Esophagus muscularis mucosa (tissue), 4 donors: ENCODE results near the gene ACOXL. TPM values are rescaled to one million over a fixed set of nuclear protein-coding genes. Genes with fewer than 3 reads are reported as not detected.

Source experiments
- DNase-seq: peaks from one replicate; pipeline ENCODE4 v3.0.0-alpha.2; 2017; ENCODE audit errors: extremely low spot score
- H3K27ac ChIP-seq, 4 donors: fragments of 200-600 bp; sonication (generic); replicated peaks in 1 of 4; 1 replicate in 3 of 4; 2 replicates in 1 of 4; pipeline ENCODE4 v1.5.1; 2016 to 2019; ENCODE audit warnings: mild to moderate bottlenecking in 1 of 4
- H3K27me3 ChIP-seq, 4 donors: fragments of 200-600 bp; sonication (generic); one replicate each; pipeline versions ENCODE4 v1.5.1 to v1.6.0; 2016 to 2019
- H3K36me3 ChIP-seq, 4 donors: fragments of 200-600 bp; sonication (generic); one replicate each; pipeline ENCODE4 v1.5.1; 2016 to 2019
- H3K4me1 ChIP-seq, 4 donors: fragments of 200-600 bp; sonication (generic); one replicate each; pipeline ENCODE4 v1.5.1; 2016 to 2019
- H3K4me3 ChIP-seq, 4 donors: fragments of 200-600 bp; sonication (generic); 1 replicate in 2 of 4; 2 replicates in 2 of 4; pipeline ENCODE4 v1.5.1; 2016 to 2019; ENCODE audit warnings: mild to moderate bottlenecking in 4 of 4, moderate library complexity in 1 of 4
- H3K9me3 ChIP-seq, 4 donors: fragments of 200-600 bp; sonication (generic); 1 replicate in 3 of 4; 2 replicates in 1 of 4; pipeline ENCODE4 v1.5.1; 2016 to 2019
- CTCF ChIP-seq, 3 experiments: fragments of 200-600 bp in 2 of 3; fragments of 450-650 bp in 1 of 3; sonication (generic) in 2 of 3; IDR thresholded peaks; one replicate each; pipeline ENCODE4 v1.5.1; 2017 to 2019; ENCODE audit warnings: antibody characterized with exemption in 3 of 3, mild to moderate bottlenecking in 2 of 3, moderate library complexity in 1 of 3
- EP300 ChIP-seq: sonication (generic); formaldehyde crosslinking; IDR thresholded peaks from one replicate; pipeline ENCODE4 v1.6.1; 2017; ENCODE audit warnings: antibody characterized with exemption
- POLR2A ChIP-seq: fragments of 450-650 bp; IDR thresholded peaks from one replicate; pipeline ENCODE4 v1.6.1; 2017; ENCODE audit warnings: antibody characterized with exemption, moderate library complexity, mild to moderate bottlenecking, low read depth
- POLR2AphosphoS5 ChIP-seq, 2 donors: sonication (generic); formaldehyde crosslinking; IDR thresholded peaks; one replicate each; pipeline ENCODE4 v1.6.1; 2017; ENCODE audit warnings: antibody characterized with exemption in 2 of 2
- WGBS: methylation state at CpG from one replicate; pipeline ENCODE4 v1.1.5; 2018; 5-methylcytosine and 5-hydroxymethylcytosine counted together
- intact Hi-C: fragments of 100-400 bp; cut with DNase I; formaldehyde crosslinking; loops from one replicate; pipeline ENCODE4 v1.15.1; 2023
- total RNA-seq, 4 donors: library from RNA; depleted of rRNA; stranded (reverse); fragments of >200 nt; gene quantifications; one replicate each; pipeline versions ENCODE4 v1.1.0 to v1.2.1, GENCODE V29; 2016

Gene ACOXL
- total RNA-seq, 4 donors from 2014 or later = not detected

- TF ChIP-seq EP300 (no peak), POLR2AphosphoS5 (IDR thresholded peaks at IDR 0.05) (no peak), POLR2A (no peak), CTCF (IDR thresholded peaks at IDR 0.05) (no peak)
- intact Hi-C loops = no loop called here
- H3K27ac ChIP-seq = no peak overlapping the region
- no peaks in the 10 kb centered on the region for H3K27me3 ChIP-seq
- WGBS = 95% methylated on average over 3 of the region's 3 CpGs
- H3K36me3 ChIP-seq = no peaks in the 10 kb centered on the region
- no peak overlapping the region for H3K4me3 ChIP-seq
- no peaks in the 10 kb centered on the region for H3K9me3 ChIP-seq
- no peak for DNase-seq
- no peaks in the 10 kb centered on the region for H3K4me1 ChIP-seq
Observed at GRCh38 chr2:111091811-111092211, 359.4 kb downstream of the ACOXL start.

GRCh38 chr2:111094691-111095090 is 362.3 kb downstream of the ACOXL start:
- no peak for DNase-seq
- no peaks in the 10 kb centered on the region for H3K27me3 ChIP-seq
- no peak overlapping the region for H3K4me3 ChIP-seq
- TF ChIP-seq EP300 (no peak), POLR2A (no peak), CTCF (IDR thresholded peaks at IDR 0.05) (no peak), POLR2AphosphoS5 (IDR thresholded peaks at IDR 0.05) (no peak)
- no peak overlapping the region for H3K27ac ChIP-seq
- no peaks in the 10 kb centered on the region for H3K4me1 ChIP-seq
- H3K36me3 ChIP-seq = no peaks in the 10 kb centered on the region
- H3K9me3 ChIP-seq = no peaks in the 10 kb centered on the region
- 90% methylated on average over 2 of the region's 2 CpGs for WGBS
- intact Hi-C loops = no loop called here

- intact Hi-C loops = no loop called here
- no peaks in the 10 kb centered on the region for H3K27me3 ChIP-seq
- no peaks in the 10 kb centered on the region for H3K36me3 ChIP-seq
- TF ChIP-seq EP300 (no peak), POLR2AphosphoS5 (IDR thresholded peaks at IDR 0.05) (no peak), CTCF (IDR thresholded peaks at IDR 0.05) (no peak), POLR2A (no peak)
- H3K4me1 ChIP-seq = no peaks in the 10 kb centered on the region
- no peaks in the 10 kb centered on the region for H3K9me3 ChIP-seq
- no peak overlapping the region for H3K27ac ChIP-seq
- H3K4me3 ChIP-seq = no peak overlapping the region
- WGBS = 84% methylated on average over 8 of the region's 8 CpGs
- DNase-seq = no peak
Observed at GRCh38 chr2:111095434-111095833, 363.1 kb downstream of the ACOXL start.

- Histone ChIP-seq H3K4me1 (no peaks in the 10 kb centered on the region), H3K4me3 (no peak overlapping the region), H3K27me3 (no peaks in the 10 kb centered on the region), H3K36me3 (no peaks in the 10 kb centered on the region), H3K9me3 (no peaks in the 10 kb centered on the region), H3K27ac (no peak overlapping the region)
- TF ChIP-seq POLR2A (no peak), CTCF (IDR thresholded peaks at IDR 0.05) (no peak), EP300 (no peak), POLR2AphosphoS5 (IDR thresholded peaks at IDR 0.05) (no peak)
- DNase-seq = no peak
- WGBS = 87% methylated on average over 3 of the region's 3 CpGs
- intact Hi-C loops = no loop called here
Observed at GRCh38 chr2:111099402-111099801, 367.0 kb downstream of the ACOXL start.

- no peak overlapping the region for H3K27ac ChIP-seq
- no peak for TF ChIP-seq POLR2A
- TF ChIP-seq EP300 = no peak
- TF ChIP-seq POLR2AphosphoS5 (IDR thresholded peaks at IDR 0.05) = no peak
- no peak for TF ChIP-seq CTCF (IDR thresholded peaks at IDR 0.05)
- H3K9me3 ChIP-seq = no peaks in the 10 kb centered on the region
- WGBS = 92% methylated on average over 5 of the region's 5 CpGs
- no peaks in the 10 kb centered on the region for H3K27me3 ChIP-seq
- no peaks in the 10 kb centered on the region for H3K36me3 ChIP-seq
- no peaks in the 10 kb centered on the region for H3K4me1 ChIP-seq
- intact Hi-C loops = no loop called here
- DNase-seq = no peak
- H3K4me3 ChIP-seq = no peak overlapping the region
Observed at GRCh38 chr2:111100087-111100764, 367.9 kb downstream of the ACOXL start.
